Ishikawa (cell line): Measurements from ENCODE around the gene DMRTB1.

Experiments used
- CREB1 ChIP-seq: IDR thresholded peaks from 2 replicates; pipeline ENCODE4 v1.6.1; 2012; ENCODE audit warnings: low read depth
- EP300 ChIP-seq: IDR thresholded peaks from 2 replicates; pipeline ENCODE4 v1.6.1; 2012; ENCODE audit warnings: borderline replicate concordance
- REST ChIP-seq: IDR thresholded peaks from 2 replicates; pipeline ENCODE4 v1.6.1; 2012; ENCODE audit warnings: low read depth, mild to moderate bottlenecking
- TAF1 ChIP-seq: IDR thresholded peaks from 2 replicates; pipeline ENCODE4 v1.6.1; 2012; ENCODE audit warnings: low read depth, mild to moderate bottlenecking
- ZBTB7A ChIP-seq: IDR thresholded peaks from 2 replicates; pipeline ENCODE4 v1.6.1; 2012; ENCODE audit warnings: low read depth

GRCh38 chr1:53480678-53481077 lies 21.5 kb downstream of the DMRTB1 start:
- TF ChIP-seq CREB1 = no peak
- TF ChIP-seq ZBTB7A = no peak
- no peak for TF ChIP-seq REST
- TF ChIP-seq EP300 = no peak
- TF ChIP-seq TAF1 = no peak
